ENCODE measurements around the gene HMG20B.

The HMG20B gene

GRCh38 chr19:3622224-3622623 lies 49.5 kb downstream of the HMG20B start:
- DNase-seq, result no peak

GRCh38 chr19:3623716-3624115 lies 51.0 kb downstream of the HMG20B start:
- no peak for DNase-seq

- no peak for DNase-seq
These were observed 53.3 kb downstream of the HMG20B start for GRCh38 chr19:3625996-3626472.

GRCh38 chr19:3626473-3627350 lies 54.0 kb downstream of the HMG20B start, which contains the start of gene CACTIN:
CACTIN (minus strand) TSS chr19:3626790; CDS start chr19:3626762, 28 bp downstream.
- DNase-seq, result peak; percentile 96 to 98 (median 98)

DNA sequence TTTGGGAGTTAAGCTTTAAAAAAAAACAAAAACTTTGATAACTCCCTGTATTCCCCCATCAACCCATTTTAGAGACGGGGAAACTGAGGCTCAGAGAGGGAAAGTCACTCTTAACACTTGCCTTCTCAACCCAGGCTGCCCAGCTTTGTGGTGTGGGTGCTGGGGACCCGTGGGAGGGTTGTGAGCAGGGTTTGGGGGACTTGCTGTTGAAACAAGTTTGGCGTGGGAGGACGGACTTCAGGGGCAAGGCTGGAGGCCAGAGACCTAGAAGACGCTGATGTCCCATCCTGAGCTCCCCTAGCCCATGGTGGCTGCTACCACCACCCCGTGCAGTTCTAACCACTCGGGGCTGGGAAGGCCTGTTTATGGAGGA lies 54.6 kb downstream of the HMG20B start:
- DNase-seq, result no peak

Measured in activated CD4-positive, CD25-positive, alpha-beta regulatory T cell (primary cell).